GM18858 (cell line): ENCODE data around the gene EMILIN2.
A peak's percentile ranks its signal among the peaks of the same experiment; 100 is the strongest.

ENCODE experiments used
- ATAC-seq: cut with Tn5 transposase; IDR thresholded peaks from one replicate; pipeline ENCODE4 v1.9.1; 2021; ENCODE audit not compliant: unreplicated experiment

The EMILIN2 gene

DNA sequence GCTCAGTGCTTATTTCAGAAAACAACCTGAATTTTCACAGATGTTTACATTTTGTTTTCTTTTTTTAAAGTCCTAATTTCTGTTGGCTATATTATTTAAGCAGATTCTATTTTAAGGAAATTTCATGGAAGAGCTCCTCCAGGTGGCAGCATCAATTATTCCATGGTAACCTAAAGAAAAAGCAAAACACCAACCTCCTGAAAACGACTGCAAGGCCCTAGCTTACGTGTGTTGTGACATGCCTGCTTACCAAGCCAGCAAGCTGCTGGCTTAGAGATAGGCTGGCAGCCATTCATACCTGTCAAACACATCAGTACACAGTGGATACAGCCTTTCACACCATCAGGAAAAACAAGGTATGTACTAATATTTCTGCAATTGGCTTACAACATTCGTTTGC lies 101.2 kb downstream of the EMILIN2 start:
- no peak for ATAC-seq

DNA sequence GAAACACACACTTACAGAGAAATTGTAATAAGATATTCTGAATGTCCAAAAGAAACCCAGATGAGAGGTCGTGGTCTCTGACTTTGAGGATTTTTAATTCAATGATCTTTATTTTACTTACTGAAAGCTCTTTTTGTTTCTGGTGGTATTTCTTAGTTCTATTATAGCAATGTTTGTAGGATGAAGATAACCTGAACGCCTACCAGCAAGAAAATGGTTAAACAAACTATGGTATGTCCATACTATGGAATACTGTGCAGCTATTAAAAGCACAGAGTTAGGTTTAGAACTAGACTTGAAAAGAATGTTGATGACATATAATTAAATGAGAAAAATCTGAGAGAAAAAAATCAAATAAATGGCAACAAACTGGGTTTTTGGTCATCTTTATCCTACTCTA lies 105.8 kb downstream of the EMILIN2 start:
- no peak for ATAC-seq

DNA sequence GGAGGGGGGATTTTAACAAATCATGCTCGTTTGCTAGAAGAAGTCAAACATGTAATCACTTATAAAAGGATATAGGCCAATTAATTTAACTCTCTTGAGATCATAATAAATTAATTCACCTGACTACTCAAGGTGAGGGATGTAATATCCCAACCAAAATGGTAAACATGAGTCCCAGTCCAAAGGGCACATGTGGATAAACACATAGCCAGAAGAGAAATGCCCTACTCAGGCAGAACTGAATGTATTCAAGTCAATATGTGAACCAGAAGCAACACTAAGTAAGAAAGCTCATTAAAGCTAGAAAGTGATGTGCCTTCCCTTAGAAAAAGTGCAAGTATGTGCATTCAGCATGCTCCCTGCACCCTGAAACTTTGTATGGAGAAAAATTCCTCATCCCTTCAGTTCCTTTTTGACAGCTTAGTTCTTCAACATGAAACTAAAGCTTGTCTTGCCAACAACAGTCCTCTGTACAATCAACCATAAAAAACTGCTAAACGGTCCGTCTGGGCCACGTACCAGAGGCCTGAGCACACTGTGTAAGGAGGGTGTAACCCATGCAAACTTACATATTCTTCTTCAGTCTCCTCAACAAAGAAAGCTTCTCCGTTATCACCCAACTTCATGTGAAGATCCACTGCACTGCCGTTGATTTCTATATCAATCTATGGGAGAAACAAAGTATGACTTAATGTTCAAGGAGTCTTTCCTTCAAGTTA lies 107.3 kb downstream of the EMILIN2 start:
- no peak for ATAC-seq

DNA sequence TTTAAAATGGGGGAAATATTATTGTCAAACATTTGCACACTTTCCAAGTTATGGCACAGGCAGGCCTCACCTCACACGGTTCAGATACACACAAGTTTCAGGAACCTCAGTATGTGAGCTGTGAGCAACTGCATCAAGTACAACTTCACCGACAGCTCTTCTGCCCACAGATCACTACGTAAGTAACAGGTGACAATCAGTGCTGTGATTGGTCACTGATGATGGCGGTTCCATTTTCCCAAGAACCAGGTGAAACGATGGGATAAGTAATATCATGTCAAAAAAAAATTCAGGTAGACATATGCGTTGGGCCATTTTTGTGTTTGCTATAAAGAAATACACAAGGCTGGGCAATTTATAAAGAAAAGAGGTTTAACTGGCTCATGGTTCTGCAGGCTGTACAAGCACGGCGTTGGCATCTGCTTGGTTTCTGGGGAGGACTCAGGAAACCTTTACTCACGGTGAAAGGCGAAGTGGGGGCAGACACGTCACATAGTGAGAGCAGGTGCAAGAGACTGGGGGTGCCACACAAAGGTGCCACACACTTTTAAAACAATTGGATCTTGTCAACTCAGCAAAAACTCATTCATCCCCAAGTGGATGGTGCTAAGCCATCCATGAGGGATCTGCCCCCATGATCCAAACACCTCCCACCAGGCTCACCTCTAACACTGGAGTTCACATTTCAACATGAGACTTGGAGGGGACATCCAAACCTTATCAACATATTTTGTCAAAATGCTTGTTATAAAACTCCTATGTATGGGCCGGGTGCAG lies 108.3 kb downstream of the EMILIN2 start:
- ATAC-seq = no peak

DNA sequence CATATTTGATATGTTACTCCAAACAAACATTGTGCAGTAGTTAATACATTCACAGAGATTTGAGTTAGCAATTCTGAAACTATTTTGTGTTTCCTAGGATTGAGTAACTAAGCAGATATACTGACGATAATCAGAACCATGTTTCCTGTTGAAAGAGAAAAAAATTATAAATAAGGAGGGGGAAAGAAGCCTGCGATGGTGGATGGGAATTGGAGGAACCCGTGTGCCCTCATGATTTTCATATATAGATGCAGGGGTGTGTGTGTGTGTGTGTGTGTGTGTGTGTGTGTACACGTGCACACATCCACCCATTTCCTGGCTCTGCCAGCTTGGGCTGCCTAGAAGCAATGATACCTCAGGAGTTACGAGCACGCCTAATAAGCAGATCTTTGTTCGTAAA lies 109.2 kb downstream of the EMILIN2 start:
- ATAC-seq = no peak

DNA sequence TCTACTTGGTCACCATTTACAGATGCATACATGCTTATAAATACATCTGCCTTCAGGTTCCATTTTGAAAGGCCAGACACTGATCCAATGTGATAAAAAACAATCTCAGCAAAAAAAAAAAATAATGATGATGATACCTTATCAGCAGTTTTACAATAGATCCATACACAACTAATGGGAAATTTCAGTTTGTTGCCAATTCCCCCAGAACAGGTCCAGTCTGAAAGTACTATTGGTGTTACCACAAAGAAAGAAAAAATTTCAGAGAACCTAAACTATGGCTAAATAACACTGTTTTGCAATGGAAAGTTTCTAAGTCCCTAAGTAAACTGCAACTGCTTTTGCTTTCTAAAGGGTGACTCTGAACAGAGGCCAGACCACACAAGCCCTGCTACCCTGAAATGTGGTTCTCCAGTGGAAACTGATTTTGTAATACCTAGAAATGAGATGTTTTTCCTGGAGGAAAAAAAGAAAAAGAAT lies 112.1 kb downstream of the EMILIN2 start:
- peak; percentile 36 for ATAC-seq

DNA sequence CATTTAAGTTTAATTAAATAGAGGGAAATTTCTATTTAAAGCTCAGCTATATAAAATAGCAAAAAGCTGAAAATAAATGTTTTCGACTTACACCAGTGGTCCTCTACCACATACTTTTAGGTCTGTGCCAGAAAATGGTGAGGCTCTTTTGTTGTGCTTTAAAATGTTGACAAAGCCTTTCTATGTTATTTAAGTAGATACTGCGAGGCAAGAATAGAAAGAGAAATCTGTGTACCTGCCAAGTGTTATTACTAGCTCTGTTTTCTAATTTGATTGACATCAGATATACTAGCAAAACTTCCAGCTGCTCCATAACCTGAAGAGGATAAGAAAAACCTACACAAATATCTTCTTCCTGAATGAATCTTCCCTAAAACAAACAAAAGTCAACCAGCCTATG lies 112.5 kb downstream of the EMILIN2 start:
- ATAC-seq = no peak

DNA sequence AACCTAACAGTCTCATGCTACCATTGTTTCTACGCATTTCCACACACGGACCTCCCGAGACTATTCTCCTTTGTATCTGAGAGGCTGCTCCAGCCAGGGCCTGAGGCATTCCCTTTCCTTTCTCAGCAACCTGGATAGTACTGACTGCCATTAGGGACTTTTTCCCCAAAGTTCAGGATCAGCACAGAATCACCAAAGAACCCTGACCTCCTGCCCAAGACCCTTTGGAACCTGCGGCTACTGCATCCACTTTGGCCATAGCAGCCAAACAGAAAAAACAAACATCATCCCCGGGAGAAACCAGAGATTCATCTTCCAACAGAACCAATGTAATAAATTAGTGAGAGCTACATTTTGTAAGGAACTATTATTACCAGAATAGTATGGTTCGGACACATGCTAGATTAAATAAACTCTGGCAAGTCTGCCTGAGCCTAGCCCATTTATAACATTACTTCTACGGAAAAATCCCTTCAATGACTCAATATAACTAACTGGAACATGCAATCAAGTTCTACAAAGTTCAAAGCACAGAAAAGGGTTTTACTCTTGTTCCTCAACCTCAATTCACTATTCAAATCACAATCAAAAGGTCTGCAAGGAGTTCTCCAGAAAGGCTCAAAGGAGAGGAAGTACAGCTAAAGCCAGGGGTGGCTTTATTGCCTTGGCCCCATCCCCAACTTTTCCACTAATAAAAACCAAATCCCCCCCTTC lies 114.3 kb downstream of the EMILIN2 start:
- ATAC-seq = no peak

DNA sequence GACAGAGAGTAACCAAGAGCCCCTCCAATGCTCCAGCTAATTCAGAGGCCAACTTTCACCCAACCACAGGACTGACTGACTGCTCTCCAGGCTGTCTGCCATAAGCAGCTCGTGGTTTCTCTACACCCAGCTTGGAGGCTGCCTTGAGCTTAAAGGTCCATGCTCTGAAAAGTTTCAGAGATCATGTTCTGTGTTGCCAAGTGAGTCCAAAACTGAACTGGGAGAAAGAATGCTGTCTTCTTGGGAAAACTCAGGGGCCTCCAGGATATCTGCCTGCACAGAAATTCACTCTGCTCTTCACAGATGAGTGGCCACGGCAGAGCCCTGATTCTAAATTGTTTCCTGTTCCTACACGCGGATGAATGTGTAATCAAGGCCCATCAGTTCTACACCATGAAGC lies 115.0 kb downstream of the EMILIN2 start:
- no peak for ATAC-seq

DNA sequence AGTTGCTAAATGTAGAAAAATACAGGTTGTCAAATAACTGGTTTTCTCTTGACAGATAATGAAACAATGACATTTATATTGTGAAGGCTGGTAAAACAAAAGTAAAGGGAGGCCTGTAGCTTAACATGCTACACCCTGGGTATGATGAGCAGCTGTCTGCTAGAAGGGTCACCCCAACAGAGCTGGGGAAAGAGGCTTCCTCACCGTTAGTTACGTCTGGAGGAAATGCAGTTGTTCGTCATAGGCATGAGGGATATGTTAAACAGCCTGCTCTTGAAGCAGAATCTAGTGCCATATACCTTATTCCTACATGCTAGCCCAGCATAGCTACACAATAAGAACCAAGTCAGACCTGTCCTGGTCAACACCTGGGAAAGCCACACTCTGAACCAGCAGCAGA lies 116.2 kb downstream of the EMILIN2 start:
- no peak for ATAC-seq

DNA sequence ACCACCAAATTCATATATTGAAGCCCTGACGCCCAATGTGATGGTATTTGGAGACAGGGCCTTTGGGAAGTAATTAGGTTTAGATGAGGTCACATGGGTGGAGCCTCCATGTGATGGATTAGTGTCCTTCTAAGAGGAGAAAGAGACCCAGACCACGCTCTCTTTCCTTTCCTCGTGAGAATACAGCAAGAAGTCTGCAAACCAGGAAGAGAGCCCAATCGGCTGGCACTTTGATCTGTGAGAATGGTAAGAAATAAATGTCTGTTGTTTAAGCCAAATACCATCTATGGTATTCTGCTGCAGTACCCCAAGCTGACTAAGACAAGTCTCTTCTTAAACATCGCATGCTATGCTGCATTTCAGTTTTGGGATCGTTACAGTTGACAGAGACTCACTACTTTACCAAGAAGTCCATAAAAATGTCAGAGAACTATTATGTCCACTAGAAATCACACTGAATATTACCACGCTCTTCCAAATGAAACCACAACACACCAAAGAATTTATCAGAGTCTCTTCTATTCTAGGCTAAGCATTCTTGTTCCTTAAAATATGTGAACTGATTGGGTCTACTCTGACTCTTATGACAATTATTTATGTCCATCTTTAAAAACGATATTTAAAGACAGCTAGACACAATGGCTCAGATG lies 117.7 kb downstream of the EMILIN2 start:
- no peak for ATAC-seq
